Activated CD8-positive, alpha-beta memory T cell treated with anti-CD3 and anti-CD28 coated beads, Interleukin-2, amount 50 U/mL, for 1 hour (primary cell): ENCODE data around the gene GLP1R.

Source experiments
- DNase-seq: peaks from one replicate; pipeline ENCODE4 v3.0.0-alpha.2; 2020; ENCODE audit errors: extremely low read depth

GLP1R gene

DNA sequence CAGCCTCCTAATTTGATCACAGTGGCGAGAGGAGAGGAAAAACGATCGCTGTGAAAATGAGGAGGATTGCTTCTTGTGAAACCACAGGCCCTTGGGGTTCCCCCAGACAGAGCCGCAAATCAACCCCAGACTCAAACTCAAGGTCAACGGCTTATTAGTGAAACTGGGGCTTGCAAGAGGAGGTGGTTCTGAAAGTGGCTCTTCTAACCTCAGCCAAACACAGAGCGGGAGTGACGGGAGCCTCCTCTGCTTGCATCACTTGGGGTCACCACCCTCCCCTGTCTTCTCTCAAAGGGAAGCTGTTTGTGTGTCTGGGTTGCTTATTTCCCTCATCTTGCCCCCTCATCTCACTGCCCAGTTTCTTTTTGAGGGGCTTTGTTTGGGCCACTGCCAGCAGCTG lies 37.7 kb downstream of the GLP1R start:
- DNase-seq: no peak

DNA sequence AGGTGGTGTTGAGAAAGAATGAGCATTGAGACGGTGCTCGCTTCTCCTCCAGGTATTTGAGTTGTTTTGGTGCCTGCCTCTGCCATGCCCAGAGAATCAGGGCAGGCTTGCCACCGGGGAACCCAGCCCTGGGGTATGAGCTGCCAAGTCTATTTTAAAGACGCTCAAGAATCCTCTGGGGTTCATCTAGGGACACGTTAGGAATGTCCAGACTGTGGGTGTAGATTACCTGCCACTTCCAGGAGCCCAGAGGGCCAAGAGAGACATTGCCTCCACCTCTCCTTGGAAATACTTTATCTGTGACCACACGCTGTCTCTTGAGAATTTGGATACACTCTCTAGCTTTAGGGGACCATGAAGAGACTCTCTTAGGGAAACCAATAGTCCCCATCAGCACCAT lies 38.1 kb downstream of the GLP1R start:
- DNase-seq: no peak

DNA sequence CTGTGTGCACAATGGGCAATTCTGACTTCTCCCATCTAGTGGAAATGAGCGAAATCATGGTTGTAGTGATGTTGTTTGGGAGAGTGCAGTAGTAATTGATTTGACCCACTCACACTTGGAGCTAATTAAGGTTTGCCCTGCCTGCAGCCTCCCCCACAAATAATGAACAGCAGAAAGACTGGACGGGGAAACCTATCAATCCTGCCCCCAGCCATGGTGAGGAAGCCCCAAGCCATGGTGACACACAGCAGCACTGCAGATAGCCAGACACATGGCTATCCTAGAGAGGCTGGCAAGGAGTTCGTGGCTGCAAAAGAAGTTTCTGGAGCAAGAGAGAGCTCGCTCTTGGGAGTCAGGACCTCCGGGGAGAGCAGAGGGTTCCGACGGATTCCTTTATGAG lies 38.6 kb downstream of the GLP1R start:
- no peak for DNase-seq

DNA sequence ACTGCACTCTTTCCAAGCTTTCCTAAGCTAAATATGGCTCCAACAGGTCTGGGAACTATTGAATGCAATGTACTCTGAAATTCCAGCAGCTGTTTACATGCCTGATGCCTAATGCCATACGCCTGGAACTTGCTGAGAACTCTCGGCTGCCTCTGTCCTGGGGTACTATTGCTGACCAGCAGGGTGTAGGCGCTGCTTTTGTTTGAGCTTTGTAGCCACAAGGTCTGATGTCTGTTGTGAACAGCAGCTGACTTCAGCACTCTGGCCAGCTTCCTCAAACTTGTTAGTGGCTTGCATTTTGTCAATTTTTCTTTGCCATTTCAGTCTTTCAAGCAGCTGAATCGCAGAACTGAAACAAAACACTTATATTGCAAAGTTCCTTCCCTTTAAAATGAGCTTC lies 39.8 kb downstream of the GLP1R start:
- DNase-seq: no peak

DNA sequence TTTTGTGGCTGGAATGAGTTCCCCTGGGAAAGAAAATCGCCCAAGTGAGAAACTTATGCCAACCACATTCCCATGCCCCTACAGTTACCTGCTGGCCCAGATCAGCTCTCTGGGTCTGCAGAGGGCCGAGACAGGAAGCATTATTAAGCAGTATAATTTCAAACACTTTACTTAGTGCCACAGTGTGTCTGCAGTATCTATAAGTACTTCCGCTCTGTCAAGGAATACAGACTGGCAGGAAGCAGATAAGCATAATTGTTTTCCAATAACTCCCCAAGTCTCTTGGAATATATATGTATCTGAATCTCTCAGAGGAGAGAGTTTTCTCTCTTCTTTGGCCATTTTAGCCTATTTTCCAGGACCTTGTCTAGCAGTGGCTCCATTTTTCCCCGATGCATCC lies 41.5 kb downstream of the GLP1R start:
- DNase-seq: no peak

DNA sequence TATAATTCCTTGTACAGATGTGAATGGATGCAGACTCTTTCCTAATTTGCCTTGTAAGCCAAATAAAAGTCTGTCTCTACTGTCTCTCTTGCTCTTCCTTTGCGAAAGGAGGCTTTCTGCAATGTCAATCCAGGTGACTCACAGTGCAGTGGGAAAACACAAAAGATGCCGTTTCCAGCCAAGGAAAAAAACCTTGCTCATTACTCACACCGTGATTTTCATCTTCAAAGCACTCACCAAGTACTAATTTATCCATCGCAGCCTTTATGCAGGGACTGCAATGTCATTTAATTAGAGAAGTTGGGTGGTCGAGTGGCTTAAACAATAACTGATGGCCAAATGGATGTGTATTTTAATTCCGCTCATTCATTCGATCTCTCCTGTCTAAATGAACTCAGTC lies 42.6 kb downstream of the GLP1R start:
- DNase-seq: no peak

DNA sequence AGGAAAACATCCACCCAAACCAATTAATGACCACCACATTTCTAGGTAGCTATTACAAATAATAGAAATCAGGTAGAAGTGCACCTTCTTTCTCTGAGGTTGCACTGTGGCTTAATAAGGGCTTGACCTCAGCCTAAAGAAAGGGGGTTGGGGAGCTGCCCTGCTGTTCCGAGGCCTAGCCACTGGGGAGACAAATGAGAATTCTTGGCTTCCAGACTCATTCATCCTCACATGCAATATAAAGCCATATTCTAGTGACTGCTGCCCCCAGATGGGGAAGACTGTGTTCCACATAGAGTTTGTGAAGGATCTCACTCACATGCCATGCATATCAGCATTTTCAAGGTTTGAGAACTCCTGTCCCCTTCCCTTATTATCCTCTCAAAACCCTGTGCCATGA lies 43.5 kb downstream of the GLP1R start:
- no peak for DNase-seq

DNA sequence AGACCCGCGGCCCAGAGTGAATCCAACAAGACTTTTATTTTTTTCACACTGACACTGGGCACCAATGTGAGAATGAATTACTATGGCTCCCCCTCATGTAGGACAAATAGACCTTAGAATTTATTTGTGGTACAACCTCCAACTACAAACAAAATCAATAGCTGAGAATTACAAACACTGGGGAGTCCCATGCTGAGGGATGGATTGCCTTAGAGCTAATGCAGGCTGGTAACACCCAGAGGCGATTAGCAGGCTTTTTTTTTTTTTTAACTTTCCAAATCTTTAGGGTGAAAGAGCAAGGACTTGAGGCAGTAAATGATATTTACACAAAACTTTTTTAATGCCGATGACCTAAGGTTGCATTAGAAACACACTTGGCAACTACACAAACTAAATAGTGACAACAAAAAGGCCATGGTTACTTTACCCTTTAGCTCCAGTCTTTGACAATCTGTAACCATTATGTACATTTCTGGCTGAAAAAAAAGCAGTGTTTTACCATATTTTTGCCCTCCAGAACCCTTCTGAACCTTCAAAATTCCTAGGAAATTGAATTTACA lies 44.6 kb downstream of the GLP1R start:
- no peak for DNase-seq

DNA sequence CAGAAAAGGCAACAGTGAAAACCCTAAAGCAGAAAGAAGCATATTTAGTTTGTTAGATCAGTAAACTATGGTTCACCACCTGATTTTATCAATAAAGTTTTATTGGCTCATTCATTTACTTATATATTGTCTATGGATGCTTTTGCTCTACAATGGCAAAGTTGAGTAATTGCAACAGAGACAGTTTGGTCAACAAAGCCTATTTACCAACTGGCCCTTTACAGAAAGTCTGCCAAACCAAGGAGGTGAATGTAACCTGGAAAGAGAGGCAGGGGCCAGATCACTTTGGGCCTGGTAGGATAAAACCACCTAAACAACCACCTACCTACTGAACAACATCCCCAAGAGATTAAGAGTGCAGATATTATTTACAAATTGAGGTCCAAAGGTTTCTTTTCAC lies 47.0 kb downstream of the GLP1R start:
- DNase-seq: no peak

DNA sequence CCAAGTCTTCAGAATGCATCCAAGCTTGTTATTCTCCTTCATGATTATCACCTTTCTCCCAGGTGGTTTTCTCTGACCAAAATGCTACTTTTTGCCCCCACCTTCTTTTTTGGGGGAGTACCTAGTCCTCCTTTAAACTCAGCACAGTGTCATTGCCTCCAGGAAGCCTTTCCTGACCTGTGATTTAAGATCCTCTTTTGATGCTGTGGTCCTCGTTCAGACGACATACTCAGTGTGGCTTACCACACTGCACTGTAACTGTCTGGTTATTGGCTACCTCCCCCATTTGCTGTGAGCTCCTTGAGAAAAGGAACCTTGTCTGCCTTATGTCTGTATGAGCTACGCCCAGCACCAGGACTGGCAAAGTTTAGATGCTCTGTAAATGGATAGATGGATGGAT lies 51.8 kb downstream of the GLP1R start:
- no peak for DNase-seq

DNA sequence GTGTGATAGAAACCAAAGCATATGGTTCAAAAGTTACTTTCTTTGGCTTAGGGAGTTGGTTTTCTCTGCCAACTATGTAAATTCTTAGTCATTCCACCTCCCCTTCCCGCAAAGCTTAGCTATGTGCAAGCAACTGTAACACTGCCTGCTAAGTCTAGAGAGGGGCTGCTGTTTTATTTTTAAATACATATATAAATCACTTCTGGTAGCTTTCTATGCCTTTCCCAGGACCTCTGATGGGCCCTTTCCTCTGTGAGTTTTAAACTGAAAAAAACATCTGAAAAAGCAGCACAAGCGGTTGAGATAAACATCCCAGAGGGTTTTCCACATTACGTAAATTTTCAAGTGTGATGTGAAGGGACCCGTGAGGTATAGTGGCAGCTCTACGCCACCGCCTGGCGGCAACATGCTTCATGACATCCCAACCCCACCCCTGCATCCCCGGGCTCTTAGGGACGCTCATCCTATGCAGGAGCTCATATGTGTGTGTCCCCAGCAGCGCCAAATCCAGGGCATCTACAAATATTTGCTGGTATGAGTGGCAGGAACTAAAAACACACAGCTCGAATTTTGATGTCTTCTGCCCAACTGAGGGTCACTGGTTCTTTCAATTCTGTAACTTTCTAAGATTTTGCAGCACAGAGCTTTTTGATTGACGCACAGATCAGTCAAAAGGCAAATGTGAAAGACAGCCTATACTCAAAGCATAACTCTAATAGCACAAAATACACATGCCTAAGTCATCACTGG lies 53.7 kb downstream of the GLP1R start:
- no peak for DNase-seq

DNA sequence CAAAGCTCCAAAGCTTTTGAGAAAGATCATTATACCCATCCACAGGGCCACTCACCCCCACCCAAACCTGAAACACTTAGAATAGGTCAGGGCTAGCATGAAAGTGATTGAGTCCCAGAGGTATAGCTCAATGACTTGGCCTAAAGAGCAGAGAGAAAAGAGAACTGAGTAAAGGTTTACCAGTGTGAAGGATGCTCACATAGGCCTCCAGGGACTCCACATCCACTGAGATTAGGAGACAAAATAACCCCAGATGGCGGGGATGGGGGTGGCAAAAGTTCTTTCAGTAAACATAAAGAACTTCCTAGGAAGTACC lies 54.2 kb downstream of the GLP1R start:
- DNase-seq: no peak

DNA sequence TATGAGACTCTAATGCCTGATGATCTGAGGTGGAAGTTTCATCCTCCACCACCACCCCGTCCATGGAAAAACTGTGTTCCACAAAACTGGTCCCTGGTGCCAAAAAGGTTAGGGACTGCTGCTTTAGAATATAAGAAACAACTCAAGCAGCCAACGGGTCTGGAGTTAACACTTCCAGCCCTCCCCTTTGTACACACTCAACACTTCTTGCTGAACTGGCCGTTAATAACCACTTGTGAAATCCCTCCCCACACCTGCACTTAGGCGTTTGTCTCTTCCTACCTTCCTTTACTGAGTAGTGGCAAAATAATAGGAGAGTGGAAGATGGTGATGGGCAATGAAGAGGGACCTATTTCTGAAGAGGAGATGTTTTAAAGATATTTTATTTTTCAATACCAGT lies 55.9 kb downstream of the GLP1R start:
- DNase-seq: no peak

DNA sequence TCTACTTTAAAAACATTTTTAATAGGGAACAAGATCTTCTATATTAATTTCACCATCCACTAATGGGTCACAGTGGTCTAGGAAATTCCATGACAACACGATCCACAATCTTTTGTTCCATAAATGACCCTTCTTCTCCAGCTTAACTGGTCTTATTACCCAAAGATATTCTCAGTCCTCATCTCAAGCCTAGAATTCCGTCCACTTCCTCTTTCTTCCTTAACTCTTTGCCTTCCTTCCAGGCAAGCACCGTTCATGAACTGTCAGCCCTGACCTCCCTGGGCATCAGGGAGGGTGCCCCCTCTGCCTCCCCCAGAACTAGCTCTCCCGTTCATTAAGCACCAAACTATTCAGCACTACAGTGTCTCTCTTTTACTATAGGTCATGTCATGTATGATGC lies 58.5 kb downstream of the GLP1R start:
- DNase-seq: no peak

DNA sequence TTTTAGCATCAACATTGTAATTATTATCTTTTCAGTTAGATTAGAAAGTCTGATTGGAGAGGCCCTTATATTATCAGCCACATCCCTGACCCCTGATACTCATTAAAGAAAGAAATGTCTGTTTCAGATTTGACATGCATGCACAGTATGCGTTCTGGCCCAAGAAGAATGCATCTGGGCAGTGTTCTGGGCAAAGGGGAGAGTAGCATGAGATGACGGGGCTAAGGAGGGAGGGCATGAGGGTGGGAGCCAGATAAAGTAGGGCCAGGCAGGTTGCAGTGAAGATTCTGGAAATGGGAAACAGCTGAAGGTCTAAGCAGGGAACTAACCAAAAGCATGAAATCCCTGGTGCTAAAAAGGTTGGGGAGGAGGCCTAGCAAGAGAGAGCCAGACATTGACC lies 59.1 kb downstream of the GLP1R start:
- DNase-seq: no peak

DNA sequence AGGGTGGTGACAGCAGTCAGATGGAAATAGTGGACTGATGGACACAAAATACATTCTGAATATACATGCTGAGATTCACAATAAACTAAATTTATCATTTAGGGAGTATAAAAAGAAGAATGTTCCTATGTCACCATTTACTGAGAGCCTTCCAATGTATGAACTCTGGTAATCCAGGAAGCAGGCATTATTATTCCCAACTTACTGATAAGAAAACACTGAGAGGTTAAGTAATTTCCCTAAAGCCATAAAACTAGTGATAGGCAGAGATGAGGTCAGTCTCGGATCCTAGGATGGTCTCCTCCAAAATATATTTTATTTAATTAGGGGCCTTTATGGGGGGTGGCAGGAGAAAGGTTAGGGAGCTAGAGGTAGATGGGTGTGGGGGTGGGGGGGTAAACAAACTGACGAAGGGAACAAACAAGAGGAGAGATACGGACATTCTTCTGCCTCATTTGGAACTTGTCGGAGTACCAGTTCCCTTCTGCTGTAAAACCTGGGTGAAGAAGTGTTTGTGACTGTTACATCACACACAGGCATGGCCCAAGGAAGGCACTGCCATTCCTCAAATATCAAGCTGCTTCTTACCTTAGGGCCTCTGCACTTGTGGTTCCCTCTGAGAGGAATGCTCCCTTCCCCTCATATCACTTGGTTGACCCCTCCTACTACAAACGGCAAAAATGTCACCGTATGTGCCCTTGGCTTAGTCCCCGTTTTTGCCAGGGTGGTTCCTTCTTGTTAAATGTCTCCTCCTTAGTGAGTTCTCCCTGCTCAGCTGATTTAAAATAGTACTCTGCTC lies 59.7 kb downstream of the GLP1R start:
- no peak for DNase-seq

DNA sequence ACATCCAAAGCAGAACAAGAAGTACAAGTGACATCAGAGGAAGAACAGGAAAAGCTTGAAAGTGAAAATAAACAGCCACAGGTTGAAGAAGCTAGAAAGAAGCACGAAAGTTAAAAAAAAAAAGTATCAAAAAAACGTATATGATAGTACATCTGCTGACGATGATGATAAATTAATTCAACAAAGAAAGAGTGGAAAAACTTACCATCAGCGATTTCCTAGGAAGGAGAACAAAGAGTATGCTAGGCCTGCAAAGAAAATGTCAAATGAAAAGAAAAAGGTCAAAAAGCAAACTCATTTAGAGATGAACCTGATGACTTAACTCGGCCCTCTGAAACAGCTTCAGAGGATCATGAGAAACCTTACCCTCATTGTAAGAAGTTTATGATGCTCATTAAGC lies 62.7 kb downstream of the GLP1R start:
- DNase-seq: no peak

DNA sequence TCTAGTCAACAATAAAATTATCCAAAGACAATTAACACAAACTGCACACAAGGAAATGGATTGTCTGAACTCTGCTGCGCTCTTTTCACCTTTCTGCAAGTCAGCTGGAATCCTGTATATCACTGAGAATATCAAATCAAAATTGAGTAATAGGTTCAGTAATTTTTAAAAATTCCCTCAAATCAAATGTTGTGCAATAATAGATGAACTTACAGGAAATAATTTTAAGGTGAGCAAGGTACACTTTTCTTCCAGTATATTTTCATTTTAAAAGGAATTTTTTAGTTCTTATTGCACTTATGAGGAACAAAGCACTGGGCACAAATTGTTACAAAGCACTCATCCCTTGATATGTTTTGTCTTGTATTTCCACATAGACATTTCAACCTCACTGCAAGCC lies 65.2 kb downstream of the GLP1R start:
- DNase-seq: no peak

DNA sequence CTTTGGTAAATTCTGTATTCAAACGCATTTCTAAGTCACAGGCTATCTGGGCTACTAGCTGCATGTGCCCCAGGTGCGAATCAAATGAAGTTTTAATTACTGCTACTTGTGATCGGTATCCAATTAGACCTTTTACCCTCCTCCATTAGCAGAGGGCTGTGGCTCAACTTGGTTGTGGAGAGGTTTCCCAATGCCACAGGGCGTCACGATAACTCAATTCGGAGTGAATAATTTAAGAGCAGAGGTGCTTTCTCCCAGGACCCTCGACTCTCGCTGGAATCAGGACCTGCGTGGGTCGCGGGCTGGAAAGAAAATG lies 65.8 kb downstream of the GLP1R start:
- DNase-seq: no peak

DNA sequence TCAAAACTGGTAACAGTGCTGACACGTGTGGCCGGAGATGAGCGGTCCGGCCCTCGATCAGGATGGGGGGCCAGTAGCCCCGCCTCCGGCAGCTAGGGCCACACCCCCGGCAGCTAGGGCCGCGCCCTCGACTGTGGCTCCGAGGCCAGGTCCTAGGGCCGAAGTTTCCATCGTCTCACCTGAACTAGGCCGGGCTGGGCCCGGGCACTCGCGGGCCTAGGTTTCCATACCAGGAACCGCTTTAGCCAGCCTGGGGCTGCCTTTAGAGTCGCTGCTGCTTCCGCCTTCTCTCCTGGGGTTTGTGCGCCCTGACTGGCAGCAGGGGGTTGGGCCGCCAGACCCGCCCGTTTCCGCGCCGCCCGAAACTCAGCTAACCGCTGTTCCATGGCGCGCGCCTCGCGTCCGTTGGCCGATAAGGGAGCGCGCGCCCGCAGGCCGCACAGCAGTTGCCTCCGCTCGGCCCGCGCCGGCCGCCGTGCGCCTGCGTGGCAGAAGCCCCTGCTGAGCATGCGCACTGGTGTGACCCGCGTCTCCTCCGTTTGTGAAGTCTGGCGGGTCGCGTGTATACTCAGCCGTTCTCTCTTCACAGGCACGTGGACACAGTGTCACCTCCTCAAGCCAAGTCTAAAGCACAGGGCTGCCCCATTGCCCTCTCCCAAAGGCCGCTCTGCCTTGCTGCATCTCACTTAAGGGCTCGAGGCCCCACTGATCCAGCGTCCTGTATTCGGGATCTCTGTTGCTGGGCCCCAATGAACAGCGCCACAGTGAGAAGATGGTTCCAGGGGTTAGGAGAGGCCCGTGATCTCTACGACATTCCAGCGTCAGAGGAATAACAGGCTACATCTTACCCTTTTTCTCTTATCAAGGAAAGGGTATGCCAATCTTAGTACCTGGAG lies 66.4 kb downstream of the GLP1R start, which contains the start of gene SAYSD1:
Gene SAYSD1 (minus strand): TSS at position 483 of the 896 bp plus-strand sequence. CDS start 97 bp downstream, at position 386.
- DNase-seq: peak; percentile 79

DNA sequence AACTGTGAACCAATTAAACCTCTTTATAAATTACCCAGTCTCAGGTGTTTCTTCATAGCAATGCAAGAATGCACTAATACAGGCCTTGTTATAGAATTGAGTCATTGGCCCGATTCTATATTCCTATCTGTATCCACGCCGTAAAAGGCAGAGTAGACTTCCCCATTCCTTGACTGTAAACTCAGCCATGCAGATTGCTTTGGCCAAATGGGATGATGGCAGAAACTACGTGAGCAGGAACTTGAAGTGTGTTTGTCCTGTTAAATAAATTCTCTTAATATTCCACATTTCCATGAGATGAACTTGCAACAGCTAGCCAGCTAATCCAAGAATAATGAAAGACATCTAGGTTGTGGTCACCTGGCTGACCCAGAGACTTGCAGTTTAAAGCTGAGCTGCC lies 70.3 kb downstream of the GLP1R start:
- DNase-seq: no peak

DNA sequence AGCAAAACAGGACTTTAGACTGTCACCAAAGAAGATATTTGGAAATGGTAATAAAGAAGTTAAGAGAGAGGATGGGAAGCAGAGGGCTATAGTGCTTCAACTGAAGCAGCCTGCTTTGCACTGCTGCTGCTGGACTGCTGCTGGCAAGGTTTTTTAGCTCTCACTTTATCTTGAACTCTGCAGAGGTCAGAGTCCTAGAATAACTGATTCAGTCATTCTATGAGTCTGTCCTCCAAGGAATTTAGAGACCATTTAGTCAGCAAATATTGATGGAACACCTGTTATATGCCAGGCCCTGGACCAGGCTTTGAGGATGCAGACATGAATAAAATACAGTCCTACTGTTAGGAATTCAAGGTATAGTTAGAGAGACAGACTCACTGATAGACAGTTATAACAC lies 75.5 kb downstream of the GLP1R start:
- DNase-seq: no peak
